Putamen (tissue), 1 donor: ENCODE measurements around the gene DTX1.

Experiments used
- DNase-seq: peaks from one replicate; pipeline ENCODE4 v3.0.0-alpha.2; 2016; ENCODE audit warnings: low spot score

Gene DTX1

DNA sequence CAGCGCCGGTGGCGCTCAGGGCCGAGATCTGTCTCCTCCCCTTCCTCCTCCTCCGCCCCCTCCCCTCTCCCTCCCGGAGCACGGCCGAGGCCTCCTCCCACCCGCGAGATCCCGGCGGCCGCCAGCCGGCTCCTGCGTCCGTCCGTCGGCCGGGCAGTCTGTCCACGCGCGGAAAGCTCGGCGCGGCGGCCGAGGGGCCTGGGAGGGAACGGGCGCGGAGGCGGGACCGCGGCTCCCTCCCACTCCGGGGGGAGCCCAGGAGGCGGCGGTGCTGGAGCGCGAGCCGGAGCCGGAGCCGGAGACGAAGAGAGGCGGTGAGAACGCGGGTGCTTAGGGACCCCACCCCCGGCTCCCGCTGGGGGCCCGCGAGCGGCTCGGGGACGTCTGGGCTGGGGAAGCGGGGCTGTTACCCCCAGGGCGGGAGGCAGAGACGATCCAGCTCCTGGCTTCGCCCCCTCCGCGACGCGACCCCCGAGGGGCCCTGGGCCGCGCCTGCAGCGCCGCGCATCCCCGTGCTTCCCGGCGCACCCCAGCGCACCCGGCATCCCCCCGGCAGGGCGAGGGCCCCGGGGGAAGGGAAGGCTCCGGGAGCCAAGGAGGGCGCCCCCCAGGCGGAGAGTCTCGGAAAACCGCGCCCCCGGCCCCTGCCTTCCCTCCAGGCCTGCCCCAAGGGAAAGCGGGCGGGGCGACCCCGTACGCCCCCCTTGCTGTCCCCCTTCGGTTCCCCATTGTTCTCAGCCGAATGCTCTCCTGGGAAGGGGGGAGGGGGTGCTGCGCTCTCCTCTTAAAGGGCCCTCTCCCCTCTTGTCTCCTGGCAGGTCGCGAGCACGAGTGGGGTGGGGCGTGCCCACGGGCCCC, at the start of gene DTX1:
TSS of gene DTX1 (plus strand) at position 100 of the 858 bp plus-strand sequence. CDS start 1,463 bp downstream, outside the sequence.
- DNase-seq, result peak; percentile 27

DNA sequence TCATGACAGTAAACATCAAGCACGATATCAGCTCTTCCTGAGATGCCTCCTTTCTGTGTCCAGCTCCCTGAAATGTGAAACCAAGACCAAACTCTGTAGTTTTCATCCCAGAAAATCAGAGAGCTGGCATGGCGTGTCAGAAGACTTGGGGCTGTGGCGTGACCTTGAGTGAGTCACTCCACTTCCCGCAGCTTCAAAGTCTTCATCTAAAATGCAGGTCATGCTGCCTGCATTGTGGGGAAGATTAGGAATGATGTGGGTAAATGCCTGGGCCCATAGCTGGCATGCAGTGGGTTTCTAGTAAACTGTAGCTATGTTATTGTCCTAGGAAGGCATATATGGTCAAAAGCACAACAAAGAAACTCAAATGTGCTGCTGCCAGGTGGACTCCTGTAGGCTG, 49.4 kb upstream of the DTX1 start:
- no peak for DNase-seq

DNA sequence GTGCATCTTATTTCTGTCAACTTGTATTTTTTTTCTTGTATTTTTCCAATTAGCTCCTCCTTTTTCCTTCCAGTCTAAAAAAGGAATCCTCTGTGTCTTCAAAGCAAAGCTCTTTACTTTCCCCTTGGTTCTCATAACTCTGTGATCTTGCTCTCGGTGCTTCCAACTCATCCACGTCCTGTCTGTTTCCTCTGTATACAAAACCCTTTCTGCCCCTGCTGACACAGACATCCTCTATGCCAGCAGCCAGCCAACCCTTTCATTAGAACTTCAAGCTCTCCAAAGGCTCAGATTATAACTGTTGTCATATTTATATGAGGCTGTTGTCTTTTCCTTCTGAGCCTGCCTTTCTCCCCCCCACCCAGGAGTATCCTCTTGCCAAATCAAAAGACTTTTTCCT, 45.8 kb upstream of the DTX1 start:
- no peak for DNase-seq

DNA sequence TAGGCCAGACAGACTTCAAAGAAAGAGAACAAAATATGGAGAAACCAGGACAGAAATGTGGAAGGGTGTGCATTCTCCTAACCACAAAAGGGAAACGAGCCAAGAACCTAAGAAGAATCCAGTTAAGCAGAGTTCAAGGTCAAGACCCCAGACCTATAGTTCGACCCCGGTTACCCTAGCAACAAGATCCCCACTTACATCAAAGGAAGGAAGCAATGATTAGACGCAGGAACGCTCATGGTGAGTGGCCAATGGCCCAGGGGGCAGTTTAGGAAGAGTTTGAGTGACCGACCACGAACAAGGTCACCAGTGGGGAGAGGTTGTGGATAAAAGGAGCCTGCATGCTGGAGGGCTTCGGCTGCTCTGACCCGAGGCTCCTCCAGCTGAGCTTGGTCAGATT, 42.0 kb upstream of the DTX1 start:
- DNase-seq, result no peak

DNA sequence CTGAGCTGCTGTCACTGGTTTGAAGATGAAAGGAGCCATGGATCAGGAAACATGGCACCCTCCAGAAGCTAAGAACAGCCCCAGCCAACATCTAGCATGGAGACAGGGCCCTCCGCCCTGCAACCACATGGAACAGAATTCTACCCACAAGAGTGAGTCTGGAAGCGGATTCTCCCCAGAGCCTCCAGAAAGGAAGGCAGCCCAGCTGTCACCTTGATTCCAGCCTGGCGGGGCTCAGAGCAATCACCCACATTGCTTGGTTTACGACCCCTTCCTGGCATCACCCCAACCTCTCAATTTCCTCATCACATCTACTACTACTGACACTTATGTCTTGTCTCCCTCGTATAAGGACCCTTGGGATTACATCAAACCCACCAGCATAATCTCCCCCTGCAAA, 39.7 kb upstream of the DTX1 start:
- no peak for DNase-seq

DNA sequence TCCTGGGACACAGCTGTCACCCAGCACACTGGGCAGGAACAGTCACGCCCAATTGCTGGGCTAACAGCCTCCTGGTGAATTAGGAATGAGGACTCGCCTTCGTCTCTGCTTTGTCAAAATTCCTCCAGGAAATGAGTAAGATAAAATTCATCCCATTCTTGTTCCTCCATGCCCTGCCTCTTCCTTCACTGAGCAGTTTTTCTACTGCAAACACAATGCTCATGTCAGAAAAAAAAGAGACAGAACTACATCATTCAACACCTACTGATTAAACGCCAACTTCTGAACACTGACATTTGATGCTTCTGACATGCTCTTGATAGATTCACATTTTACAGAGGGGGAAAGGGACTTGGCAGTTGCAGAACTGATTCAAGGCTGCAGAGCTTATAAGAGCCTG, 37.5 kb upstream of the DTX1 start:
- DNase-seq, result peak; percentile 72

DNA sequence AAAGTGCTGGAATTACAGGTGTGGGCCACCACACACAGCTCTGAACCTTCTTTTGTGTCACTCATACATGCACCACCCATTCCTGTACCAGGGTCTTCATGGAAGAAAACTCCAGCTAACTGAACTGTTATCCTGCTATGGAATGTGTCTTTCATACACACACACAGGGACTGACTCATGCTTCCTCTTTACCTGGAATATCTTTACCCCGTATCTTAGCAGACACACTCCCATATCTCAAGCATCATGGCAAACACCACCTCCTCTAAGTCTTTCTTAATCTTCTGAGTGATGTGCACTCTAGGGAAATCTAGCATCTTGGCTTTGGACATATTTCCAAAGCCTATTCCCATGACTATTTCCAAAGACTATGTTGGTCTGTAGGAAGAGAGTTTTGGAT, 35.0 kb upstream of the DTX1 start:
- no peak for DNase-seq

DNA sequence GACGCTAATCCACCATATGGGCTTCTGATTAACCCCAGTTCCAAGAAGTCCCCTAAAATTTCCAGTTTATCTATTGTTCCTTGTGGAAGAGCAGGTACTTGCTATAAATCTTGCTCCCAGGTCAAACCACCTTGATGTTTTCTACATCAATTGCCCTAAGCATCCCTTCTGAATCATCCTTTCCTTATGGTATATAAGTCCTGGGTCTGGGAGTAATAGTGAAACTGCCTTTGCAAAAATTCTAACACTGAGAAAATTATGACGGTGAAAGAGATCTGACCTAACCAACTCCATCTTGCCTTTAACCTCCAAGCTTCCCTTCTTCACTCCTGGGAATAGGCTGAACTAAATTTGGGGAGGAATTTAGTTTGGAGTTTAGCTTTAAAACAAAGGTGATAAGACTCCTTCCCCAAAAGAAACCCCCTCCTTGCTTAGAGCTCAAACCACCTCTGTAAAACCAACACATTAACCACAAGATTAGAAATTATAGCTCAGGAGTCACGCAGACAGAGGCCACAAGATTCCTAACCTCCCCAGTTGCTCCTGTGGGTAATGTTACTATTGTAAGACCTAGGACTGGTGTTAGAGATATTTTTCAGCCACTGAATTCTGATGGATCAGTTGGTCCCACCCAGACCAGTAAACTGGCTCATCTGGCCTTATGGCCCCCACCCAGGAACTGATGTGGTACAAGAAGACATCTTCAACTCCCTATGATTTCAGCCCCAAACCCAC, 33.8 kb upstream of the DTX1 start:
- no peak for DNase-seq

DNA sequence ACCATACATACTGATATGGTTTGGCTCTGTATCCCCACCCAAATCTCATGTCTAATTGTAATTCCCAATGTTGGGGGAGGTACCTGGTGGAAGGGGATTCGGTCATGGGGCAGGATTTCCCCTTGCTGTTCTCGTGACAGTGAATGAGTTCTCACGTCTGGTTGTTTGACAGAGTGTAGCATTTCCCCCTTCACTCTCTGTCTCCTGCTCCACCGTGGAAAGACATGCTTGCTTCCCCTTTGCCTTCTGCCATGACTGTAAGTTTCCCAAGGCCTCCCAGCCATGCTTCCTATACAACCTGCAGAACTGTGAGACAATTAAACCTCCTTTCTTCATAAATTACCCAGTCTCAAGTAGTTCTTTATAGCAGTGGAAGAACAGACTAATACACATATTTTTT, 28.8 kb upstream of the DTX1 start:
- no peak for DNase-seq

DNA sequence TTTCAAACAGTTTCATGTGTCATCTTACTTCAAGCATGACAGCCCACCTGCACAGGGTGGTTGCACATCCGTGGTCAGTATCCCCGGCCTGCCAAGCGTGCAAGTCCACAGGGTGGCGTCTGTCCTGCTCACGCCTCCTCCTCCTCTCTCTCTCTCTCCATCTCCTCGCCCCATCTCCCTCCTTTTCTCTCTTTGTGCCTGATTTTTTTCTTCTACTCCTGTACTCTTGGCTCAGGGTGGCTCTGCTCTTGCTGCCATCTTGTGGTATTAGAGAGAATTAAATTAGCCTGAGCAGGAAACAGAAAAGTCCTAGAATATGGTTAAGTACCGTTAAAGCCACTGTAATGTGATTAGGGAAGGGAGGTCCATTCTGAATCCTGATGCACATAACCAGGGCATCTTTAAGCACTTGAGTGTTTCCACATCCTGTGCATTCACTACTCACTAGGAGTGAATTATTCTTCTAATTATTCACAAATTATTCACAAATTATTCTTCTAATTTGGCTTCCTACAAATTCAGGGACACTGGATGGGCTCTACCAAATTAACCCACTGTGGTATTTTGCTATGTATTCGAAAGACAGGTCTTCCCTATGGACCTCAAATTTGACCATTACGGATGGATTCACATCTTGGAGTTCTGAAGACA, 25.5 kb upstream of the DTX1 start:
- peak; percentile 45 for DNase-seq

DNA sequence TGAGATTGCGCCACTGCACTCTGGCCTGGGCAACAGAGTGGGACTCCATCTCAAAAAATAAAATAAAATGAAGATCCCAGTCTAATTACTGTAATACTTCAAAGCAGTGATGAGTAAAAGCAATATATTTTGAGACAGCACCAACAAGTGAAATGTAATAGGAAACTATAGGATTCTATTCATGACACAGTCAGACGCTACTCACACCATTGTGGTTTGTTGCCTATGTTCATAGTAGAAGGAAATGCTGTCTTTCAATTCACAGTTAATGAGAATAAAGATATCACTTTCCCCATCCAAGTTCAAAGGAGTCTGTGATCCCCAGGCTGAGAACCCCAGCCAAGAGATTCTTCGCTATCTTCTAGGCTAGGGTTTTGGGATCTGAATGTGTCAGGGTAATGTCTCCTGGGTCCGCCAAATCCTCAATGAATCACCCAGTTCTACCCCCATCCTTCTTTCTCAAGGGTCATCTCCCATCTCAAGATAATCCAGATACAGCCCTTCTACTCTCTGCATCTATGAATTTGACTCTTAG, 16.6 kb upstream of the DTX1 start:
- no peak for DNase-seq

DNA sequence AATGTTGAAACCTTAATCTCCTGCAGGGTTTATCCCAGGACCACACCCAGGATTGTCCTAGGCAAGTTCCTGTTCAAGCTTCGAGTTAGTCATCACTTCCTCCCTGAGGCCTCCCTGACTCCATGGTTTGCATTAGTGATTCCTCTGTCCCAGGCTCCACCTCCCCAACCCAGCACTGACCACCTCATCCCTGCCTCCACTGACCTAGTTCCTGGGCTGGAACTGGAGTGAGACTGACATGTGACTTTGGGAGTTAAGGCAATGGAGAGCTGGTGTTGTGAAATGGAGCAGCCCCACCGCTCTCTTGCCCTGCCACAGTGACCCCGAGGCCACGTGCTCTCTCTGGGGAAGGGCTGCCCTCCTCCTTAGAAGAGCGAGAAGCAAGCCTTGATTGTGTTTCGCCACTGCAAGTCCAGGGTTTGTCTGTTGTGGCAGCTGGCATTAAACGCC, 15.8 kb upstream of the DTX1 start:
- DNase-seq, result no peak

DNA sequence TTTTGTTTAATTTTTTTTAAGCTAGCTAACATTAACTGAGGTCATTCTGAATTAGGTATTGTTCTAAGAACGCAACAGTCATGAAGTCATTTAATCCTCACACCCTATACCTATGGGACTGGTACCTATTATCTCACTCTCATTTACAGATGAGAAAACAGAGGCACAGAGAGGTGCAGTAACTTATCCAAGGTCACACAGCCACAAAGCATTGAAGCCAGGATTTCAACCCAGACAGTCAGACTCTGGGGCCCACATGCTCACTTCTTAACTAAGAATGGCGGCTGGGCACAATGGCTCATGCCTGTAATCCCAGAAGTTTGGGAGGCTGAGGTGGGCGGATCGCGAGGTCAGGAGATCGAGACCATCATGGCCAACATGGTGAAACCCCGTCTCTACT, 15.0 kb upstream of the DTX1 start:
- no peak for DNase-seq

DNA sequence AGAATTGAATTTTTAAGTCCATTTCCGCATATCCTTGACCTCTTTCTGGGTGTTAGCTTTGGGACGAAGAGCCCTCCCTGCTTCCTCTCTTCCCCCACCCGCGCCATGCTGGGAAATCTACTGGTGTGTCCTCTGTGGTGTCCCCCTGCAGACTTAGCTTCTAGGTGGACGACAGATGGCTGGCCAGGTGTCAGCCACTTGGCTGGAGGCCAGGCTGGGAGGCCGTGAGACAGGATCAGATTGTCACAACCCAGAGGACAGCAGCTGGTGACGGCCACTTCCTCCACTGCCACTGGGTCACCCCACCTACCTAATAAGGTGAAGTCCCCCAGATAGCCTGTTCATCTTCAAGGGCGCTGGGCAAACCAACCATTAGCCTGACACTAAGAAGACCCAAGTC, 13.3 kb upstream of the DTX1 start:
- DNase-seq, result no peak

DNA sequence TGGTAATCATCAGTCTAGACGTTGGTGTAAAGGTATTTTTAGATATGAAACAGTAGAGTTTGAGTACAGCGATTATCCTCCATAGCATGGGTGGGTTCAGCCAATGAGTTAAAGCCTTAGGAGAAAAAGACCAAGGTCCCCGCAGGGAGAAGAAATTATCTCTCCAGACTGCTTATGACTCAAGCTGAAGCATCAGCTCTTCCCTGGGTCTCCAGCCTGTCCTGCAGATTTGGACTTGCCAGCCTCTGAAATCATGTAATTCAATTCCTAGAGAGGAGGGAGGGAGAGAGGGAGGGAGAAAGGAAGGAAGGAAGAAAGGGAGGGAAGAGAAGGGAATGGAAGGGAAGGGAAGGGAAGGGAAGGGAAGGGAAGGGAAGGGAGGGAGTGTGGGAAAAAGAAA, 12.0 kb upstream of the DTX1 start:
- no peak for DNase-seq

DNA sequence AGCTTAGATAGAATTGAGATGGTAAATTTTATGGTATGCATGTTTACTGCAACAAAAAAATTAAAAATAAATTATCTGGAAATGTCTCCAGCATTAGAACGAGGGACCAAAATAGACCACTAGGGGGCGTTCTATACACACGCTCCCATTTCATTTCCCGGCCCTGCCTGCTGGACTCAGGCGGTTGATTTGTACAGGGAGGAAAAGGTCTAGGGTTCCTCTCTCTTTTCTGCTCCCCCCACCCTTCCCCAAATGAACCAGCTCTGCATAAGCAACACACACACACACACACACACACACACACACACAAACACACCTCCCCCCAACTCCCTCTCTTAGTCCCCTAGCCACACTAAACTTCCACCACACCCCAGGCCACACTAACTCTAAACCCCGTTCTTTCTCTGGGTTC, 7.8 kb upstream of the DTX1 start:
- DNase-seq, result peak; percentile 54

DNA sequence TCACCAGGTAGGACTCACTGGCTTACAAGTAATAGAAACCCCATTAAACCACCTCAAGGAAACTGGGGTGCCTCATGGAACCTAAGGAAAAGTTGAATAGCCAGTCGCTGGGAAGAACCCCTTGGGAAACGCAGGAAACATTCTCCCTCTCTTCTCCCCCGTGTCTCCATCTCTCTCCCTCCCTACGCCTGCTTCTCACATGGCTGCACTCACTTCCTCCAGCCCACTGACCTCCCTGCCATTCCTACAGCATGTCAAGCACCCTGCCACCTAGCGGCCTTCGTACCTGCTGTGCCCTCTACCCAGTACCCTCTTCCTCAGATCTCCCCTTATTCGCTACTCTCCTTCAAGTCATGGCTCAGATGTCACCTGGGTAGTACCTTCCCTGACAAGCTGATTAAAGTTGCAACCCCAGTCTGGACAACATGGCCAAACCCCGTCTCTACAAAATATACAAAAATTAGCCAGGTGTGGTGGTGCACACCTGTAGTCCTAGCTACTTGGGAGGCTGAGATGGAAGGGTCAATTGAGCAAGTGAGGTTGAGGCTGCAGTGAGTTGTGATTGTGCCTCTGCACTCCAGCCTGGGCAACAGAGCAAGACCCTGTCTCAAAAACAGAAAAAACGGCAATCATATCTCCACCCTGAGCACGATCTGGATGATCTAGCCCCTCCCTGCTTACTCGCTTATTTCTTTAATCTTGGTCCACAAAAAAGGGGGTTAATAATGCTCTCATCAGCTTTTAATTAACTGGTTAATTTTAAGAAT, 6.4 kb upstream of the DTX1 start:
- DNase-seq, result no peak

DNA sequence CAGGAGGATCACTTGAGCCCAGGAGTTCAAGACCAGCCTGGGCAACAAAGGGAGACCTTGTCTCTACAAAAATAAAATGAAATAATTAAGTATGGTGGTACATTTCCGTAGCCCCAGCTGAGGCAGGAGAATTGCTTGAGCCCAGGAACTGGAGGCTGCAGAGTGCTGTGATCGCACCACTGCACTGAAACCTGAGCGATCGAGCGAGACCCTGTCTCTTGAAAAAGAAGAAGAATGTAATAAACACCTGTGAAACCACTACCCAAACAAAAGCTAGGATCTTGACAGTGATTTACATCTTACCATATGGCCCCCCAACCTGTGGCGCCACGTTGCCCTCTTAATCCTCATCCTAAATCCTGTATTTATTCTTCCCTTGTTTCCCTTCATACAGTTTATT, 5.7 kb upstream of the DTX1 start:
- no peak for DNase-seq

DNA sequence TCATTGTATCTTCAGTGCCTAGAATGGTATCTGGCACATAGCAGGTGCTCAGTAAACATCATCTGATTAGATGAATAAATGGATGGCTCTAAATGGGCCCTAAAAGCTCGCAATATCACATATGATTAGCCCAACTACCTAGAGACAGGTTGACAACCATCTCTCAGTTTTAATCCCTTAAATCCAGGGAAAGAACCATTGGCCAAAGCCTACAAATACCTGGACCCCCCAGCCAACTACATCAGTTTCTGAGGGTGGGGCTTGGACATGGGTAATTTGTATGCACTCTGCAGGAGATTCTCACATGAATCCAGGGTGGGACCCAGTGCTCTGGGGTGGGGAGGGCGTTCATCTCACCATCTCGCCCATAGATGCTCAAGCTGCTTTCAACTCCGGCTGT, 4.8 kb upstream of the DTX1 start:
- DNase-seq, result no peak

DNA sequence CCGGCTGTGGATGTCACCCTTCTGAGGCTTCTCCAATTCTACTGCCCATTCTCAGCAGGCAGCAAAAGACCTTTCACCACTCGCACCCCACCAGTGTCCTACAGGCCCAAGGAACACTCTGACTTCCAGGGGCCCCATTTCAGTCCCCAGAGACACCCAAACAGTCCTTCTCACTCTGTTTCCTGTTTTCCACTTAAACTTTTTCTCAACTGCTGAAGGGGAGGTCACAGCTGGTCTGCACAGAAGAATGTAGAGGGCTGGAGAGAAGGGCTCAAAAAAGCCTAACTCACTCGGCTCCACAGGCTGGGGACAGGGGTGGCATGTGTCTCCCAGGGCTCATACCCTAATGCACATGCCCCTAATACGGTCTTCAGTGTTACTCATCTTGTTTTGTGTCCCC, 4.2 kb upstream of the DTX1 start:
- DNase-seq, result no peak

DNA sequence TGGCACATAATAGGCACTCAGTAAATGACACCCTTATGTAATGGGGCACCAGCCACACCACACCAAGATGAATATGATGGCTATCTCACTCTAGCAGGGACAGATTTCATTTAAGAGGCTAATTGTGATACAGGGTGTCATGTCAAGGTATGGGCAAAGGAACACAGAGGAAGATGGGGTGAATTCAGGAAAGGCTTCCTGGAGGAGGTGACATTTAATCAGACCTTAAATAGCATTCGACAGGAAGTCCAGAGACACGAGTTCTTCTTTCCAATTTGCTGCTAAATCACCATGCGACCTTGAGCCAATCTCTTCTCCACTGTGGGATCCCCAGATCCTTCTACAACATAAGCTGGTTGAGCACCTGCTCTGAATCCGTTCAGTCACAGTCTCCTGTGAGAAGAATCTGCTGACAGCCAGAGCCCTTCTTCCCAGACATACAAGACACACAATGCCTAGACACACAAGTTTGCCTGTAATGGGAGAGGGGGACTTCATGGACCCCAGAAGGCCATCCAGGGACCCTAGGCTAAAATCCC, 1.5 kb upstream of the DTX1 start:
- no peak for DNase-seq
